Measurements from ENCODE around the gene FAM20C.

- TF ChIP-seq EZH2phosphoT487 (IDR thresholded peaks at IDR 0.05; ENCODE audit: borderline replicate concordance, low read depth, low read length) (no peak), CTCF (conservative IDR thresholded peaks at IDR 0.05; ENCODE audit: low read length) (no peak)
Observed at GRCh38 chr7:193481-194251, 1.3 kb downstream of the FAM20C start.
